ENCODE measurements around the gene PER1. TPM values are rescaled to one million over a fixed set of nuclear protein-coding genes. Genes with fewer than 3 reads are reported as not detected.

PER1 gene
- total RNA-seq, 1 donor: 16.6 TPM

DNA sequence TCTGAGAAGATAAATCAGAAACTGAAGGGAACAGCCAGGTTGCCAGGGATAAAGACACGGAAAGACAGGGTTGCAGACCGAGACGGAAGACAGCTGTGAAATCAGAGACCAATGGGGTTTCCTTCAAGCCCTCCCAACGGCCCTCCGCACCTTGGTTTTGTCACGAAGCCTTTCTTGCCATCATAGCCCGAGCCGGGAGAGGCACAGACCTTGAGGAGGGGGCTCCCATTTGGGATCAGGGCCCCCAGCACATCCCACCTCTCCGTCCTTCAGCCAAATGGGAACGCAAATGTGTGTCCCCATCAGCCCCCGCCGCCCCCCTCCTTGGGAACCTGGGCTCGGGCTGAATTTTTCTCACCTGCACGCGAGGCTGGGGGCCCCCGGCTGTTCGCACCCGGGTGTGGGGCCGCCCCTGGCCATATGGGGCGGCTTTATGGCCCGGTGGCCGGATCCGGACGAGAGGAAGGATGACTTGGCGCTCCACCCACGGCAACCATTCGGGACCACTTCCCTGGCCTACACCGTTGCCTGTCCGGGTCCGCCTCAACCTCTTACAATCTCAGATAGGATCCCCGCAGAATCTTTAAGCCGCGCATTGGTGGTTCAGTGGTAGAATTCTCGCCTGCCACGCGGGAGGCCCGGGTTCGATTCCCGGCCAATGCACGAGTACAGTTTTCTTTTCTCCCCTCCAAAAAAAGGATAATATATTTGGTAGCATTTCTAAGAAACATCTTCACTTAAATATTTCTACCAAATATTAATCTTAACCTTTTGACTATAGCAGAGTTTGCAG is 26.9 kb downstream of the PER1 start:
- H3K27ac ChIP-seq (ENCODE audit: low read depth, low read length): no peak overlapping the region
- DNase-seq (ENCODE audit: insufficient read length, low spot score, missing footprints): peak; percentile 96
- TF ChIP-seq, protein P1, sequence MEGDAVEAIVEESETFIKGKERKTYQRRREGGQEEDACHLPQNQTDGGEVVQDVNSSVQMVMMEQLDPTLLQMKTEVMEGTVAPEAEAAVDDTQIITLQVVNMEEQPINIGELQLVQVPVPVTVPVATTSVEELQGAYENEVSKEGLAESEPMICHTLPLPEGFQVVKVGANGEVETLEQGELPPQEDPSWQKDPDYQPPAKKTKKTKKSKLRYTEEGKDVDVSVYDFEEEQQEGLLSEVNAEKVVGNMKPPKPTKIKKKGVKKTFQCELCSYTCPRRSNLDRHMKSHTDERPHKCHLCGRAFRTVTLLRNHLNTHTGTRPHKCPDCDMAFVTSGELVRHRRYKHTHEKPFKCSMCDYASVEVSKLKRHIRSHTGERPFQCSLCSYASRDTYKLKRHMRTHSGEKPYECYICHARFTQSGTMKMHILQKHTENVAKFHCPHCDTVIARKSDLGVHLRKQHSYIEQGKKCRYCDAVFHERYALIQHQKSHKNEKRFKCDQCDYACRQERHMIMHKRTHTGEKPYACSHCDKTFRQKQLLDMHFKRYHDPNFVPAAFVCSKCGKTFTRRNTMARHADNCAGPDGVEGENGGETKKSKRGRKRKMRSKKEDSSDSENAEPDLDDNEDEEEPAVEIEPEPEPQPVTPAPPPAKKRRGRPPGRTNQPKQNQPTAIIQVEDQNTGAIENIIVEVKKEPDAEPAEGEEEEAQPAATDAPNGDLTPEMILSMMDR (IDR thresholded peaks at IDR 0.05; ENCODE audit: extremely low read depth, low read depth, low read length): no peak
- peaks cover 41% of the 10 kb centered on the region for H3K4me1 ChIP-seq (ENCODE audit: insufficient read depth, low read length)
- peaks cover 17% of the 10 kb centered on the region for H3K27me3 ChIP-seq (ENCODE audit: insufficient read depth, low read length)
- H3K79me2 ChIP-seq (ENCODE audit: insufficient read depth, low read length): no peaks in the 10 kb centered on the region
- no peak overlapping the region for H2AFZ ChIP-seq (ENCODE audit: low read length)
- H3K9me3 ChIP-seq (ENCODE audit: low read depth, low read length): no peaks in the 10 kb centered on the region
- H3K4me2 ChIP-seq (ENCODE audit: insufficient read depth, low read length): peak overlapping the region; percentile 96
- H3K4me3 ChIP-seq (ENCODE audit: insufficient read depth, low read length): peak overlapping the region; percentile 72
- H3K36me3 ChIP-seq (ENCODE audit: insufficient read depth, low read length): no peaks in the 10 kb centered on the region
- peaks cover 4% of the 10 kb centered on the region for H4K20me1 ChIP-seq (ENCODE audit: insufficient read depth, low read length)

DNA sequence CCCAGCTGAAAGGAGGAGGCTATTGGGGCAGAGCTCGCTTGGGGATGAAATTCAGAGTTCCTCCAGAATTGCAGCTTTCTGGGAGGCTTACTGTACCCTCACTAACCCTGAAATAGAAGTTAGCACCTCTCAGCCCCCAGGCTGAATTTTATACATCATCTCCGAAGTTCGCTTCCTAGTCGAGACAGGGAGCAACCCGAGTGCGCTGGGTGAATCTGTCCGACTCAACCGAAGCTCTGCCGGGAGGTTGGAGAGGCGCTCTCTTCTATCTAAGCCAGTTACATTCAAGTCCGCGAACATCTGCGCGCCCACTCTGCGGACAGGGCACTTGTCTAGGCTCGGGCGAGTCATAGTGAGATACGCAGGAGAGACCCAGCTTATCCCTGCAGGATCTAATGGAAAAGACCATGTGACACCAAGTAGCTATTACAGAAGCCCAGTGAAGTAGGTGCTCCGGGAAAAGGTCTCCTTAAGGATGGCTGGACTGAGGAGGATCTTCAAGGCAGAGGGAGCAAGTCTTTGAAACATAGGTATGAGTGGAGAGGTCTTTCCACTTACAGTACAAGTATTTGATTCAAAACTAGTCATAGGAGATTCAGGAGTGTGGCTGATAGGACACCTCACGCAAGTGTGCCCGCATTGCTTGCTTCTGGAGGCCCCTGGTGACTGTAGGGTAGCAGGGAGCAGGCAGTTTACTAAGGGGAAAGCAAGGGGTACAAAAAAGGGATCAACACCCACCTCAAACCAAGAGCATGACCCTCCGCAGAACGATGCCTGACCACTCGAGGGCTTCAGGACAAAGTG is 27.7 kb downstream of the PER1 start:
- no peaks in the 10 kb centered on the region for H3K79me2 ChIP-seq (ENCODE audit: insufficient read depth, low read length)
- no peaks in the 10 kb centered on the region for H3K9me3 ChIP-seq (ENCODE audit: low read depth, low read length)
- peak overlapping the region; percentile 72 for H3K4me3 ChIP-seq (ENCODE audit: insufficient read depth, low read length)
- H3K4me2 ChIP-seq (ENCODE audit: insufficient read depth, low read length): peak overlapping the region; percentile 96
- TF ChIP-seq, protein P1 (IDR thresholded peaks at IDR 0.05; ENCODE audit: extremely low read depth, low read depth, low read length): no peak
- no peaks in the 10 kb centered on the region for H3K36me3 ChIP-seq (ENCODE audit: insufficient read depth, low read length)
- DNase-seq (ENCODE audit: insufficient read length, low spot score, missing footprints): peak; percentile 65
- H3K27ac ChIP-seq (ENCODE audit: low read depth, low read length): no peak overlapping the region
- H4K20me1 ChIP-seq (ENCODE audit: insufficient read depth, low read length): peaks cover 7% of the 10 kb centered on the region
- peaks cover 17% of the 10 kb centered on the region for H3K27me3 ChIP-seq (ENCODE audit: insufficient read depth, low read length)
- H3K4me1 ChIP-seq (ENCODE audit: insufficient read depth, low read length): peaks cover 41% of the 10 kb centered on the region
- H2AFZ ChIP-seq (ENCODE audit: low read length): peak overlapping the region; percentile 84

DNA sequence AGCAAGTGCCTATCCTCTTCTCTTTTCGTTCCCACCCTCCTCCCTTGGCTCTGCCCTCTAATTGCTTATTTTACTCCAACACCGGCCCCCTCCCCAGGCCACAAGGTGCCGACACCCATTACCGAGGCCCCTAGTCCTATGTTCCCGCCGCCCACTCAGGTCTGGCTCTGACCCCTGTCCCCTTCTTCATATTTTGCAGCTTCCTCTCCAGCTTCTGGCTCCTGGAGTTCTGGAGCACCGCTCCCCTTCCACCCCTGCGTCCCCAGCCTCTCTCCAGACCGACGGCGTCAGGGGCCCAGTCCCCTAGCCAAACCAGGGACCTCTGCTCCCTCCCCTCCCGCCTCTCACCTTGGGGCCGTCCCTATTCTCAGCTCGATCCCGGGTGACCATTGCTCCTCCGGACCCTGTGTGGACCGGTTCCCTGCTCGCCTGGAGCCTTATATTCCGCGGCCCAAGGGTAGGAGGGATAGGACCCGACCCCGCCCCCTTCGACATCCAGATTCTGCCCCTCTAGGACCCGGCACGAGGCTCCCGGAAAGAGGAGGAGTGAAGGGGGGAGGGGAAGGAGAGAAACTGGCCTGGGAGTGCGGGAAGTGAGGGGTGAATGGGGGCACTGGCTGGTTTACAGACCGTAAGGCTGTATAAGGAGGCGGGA is 28.4 kb downstream of the PER1 start, which contains the start of gene HES7:
TSS of gene HES7 (minus strand) at position 412 of the 655 bp plus-strand sequence. CDS start at position 390, 22 bp downstream.
- H3K27me3 ChIP-seq (ENCODE audit: insufficient read depth, low read length): peaks cover 17% of the 10 kb centered on the region
- H3K4me2 ChIP-seq (ENCODE audit: insufficient read depth, low read length): peak within 1 kb of the TSS; percentile 96
- H2AFZ ChIP-seq (ENCODE audit: low read length): peak within 1 kb of the TSS; percentile 84
- peaks cover 41% of the 10 kb centered on the region for H3K4me1 ChIP-seq (ENCODE audit: insufficient read depth, low read length)
- peaks cover 7% of the 10 kb centered on the region for H4K20me1 ChIP-seq (ENCODE audit: insufficient read depth, low read length)
- peak within 1 kb of the TSS; percentile 72 for H3K4me3 ChIP-seq (ENCODE audit: insufficient read depth, low read length)
- TF ChIP-seq, protein P1 (IDR thresholded peaks at IDR 0.05; ENCODE audit: extremely low read depth, low read depth, low read length): no peak
- peak; percentile 91 for DNase-seq (ENCODE audit: insufficient read length, low spot score, missing footprints)
- no peaks in the 10 kb centered on the region for H3K79me2 ChIP-seq (ENCODE audit: insufficient read depth, low read length)
- H3K36me3 ChIP-seq (ENCODE audit: insufficient read depth, low read length): no peaks in the 10 kb centered on the region
- H3K27ac ChIP-seq (ENCODE audit: low read depth, low read length): no peak within 1 kb of the TSS
- H3K9me3 ChIP-seq (ENCODE audit: low read depth, low read length): no peaks in the 10 kb centered on the region
